DND-41 (cell line): Measurements from ENCODE around the gene MYBPHL.

ENCODE experiments used
- EZH2 ChIP-seq: IDR thresholded peaks from 3 replicates; pipeline ENCODE4 v1.6.1; 2012; ENCODE audit warnings: borderline replicate concordance, low read depth, mild to moderate bottlenecking, moderate library complexity, low read length, inconsistent platforms; ENCODE audit not compliant: severe bottlenecking
- TF ChIP-seq, protein P1 (sequence below): IDR thresholded peaks from 2 replicates; pipeline ENCODE4 v1.5.1; 2012; ENCODE audit warnings: borderline replicate concordance, low read length, moderate library complexity, mild to moderate bottlenecking; ENCODE audit not compliant: poor library complexity, severe bottlenecking; ENCODE audit errors: extremely low read depth

DNA sequence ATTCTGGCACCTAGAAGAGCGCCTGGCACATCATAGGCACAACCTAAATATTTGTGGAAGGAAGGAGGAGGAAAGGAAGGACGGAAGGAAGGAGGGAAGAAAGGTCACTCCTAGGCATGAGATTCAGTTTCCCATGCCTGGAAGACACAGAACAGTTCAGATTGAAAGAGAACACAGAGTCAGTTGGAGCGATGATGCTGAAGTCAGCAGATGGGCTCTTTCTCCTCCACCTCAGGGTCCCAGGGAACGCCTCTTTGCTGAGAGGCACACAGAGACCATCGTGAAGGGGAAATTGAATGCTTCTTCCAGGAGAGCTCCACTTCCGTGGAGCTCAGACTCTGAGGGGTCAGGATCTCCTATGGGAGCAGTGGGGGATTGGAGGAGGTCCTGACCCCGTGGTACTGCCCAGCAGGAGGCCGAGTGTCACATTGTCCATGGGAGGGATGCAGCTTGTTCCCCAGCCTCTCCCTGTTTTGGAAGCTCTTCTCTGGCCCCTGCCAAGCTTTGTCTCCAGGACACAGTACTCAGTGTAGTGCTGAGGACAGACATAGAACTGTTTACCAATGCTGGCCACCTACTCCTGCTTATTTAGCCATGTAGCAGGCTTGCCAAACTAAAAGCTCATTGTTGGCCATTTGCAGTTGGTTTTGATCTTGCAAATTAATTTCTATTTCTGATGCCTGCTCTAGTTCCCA, 2.4 kb downstream of the MYBPHL start:
- TF ChIP-seq, protein P1, sequence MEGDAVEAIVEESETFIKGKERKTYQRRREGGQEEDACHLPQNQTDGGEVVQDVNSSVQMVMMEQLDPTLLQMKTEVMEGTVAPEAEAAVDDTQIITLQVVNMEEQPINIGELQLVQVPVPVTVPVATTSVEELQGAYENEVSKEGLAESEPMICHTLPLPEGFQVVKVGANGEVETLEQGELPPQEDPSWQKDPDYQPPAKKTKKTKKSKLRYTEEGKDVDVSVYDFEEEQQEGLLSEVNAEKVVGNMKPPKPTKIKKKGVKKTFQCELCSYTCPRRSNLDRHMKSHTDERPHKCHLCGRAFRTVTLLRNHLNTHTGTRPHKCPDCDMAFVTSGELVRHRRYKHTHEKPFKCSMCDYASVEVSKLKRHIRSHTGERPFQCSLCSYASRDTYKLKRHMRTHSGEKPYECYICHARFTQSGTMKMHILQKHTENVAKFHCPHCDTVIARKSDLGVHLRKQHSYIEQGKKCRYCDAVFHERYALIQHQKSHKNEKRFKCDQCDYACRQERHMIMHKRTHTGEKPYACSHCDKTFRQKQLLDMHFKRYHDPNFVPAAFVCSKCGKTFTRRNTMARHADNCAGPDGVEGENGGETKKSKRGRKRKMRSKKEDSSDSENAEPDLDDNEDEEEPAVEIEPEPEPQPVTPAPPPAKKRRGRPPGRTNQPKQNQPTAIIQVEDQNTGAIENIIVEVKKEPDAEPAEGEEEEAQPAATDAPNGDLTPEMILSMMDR = no peak
- TF ChIP-seq EZH2 = no peak
